Measurements from ENCODE around the gene FBXW9. TPM values are rescaled to one million over a fixed set of nuclear protein-coding genes. Genes with fewer than 3 reads are reported as not detected.

The FBXW9 gene
- total and polyA plus RNA-seq, 2 of the 4 experiments (the other 2 are of a cell fraction): 9.5 to 14.2 TPM

DNA sequence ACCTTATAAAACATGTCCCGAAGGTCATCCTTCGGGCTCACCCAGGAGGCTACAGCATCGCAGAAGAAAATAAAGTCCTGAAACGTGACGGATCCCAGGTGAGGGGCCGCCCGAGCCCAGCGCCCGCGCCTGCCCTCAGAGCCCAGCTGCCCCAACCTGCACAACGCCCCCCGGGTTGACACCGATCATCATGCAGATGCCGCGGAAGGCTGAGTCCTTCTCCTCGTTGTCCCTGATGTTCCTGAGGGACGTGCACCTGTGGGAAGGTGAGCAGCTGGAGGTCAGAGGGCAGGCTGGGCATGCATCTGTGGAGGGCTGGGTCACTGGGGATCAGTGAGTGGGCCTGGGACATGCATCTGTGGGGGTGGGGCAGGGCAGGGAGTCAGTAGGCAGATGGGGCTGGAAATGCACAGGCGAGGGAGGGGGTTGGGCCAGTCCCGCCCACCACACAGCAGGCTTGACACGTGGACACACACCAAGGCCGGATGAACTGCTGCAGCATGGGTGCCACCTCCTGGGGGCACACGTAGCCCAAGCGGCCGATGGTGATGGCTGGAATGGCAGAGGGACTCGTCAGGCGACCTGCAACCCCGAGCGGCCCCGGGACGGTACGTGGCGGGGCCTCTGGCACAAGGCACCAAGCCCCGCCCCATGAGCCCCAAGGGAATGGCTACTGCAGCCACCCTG lies 5.3 kb upstream of the FBXW9 start:
- in situ Hi-C loops (cut with MboI; ENCODE audit: low sequenced_read_pairs): no loop called here
- H3K4me1 ChIP-seq (ENCODE audit: control insufficient read depth, insufficient read depth, low read length): no peaks in the 10 kb centered on the region
- H3K36me3 ChIP-seq (ENCODE audit: control insufficient read depth, insufficient read depth, low read length): peaks cover 72% of the 10 kb centered on the region
- no peak overlapping the region for H3K4me2 ChIP-seq (ENCODE audit: low read depth, low read length)
- CTCF ChIA-PET: no interaction called here
- peaks cover 14% of the 10 kb centered on the region for H4K20me1 ChIP-seq (ENCODE audit: insufficient read depth, low read length)
- no peak overlapping the region for H4K91ac ChIP-seq (ENCODE audit: insufficient read depth, low read depth, low read length)
- DNase-seq (no peak), ATAC-seq (ENCODE audit: low read depth) (no peak)
- no peak for TF ChIP-seq MXI1 (IDR thresholded peaks at IDR 0.05; ENCODE audit: borderline replicate concordance, low read depth, low read length)
- TF ChIP-seq, protein P1, sequence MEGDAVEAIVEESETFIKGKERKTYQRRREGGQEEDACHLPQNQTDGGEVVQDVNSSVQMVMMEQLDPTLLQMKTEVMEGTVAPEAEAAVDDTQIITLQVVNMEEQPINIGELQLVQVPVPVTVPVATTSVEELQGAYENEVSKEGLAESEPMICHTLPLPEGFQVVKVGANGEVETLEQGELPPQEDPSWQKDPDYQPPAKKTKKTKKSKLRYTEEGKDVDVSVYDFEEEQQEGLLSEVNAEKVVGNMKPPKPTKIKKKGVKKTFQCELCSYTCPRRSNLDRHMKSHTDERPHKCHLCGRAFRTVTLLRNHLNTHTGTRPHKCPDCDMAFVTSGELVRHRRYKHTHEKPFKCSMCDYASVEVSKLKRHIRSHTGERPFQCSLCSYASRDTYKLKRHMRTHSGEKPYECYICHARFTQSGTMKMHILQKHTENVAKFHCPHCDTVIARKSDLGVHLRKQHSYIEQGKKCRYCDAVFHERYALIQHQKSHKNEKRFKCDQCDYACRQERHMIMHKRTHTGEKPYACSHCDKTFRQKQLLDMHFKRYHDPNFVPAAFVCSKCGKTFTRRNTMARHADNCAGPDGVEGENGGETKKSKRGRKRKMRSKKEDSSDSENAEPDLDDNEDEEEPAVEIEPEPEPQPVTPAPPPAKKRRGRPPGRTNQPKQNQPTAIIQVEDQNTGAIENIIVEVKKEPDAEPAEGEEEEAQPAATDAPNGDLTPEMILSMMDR (conservative IDR thresholded peaks at IDR 0.05; ENCODE audit: low read depth, low read length): no peak
- TF ChIP-seq FOS (IDR thresholded peaks at IDR 0.05; ENCODE audit: low read depth, low read length): no peak
- TF ChIP-seq MAFK (IDR thresholded peaks at IDR 0.05; ENCODE audit: low read depth, low read length): no peak
- TF ChIP-seq BHLHE40 (IDR thresholded peaks at IDR 0.05; ENCODE audit: low read depth, low read length): no peak
- no peak for TF ChIP-seq SMC3 (IDR thresholded peaks at IDR 0.05; ENCODE audit: low read depth, low read length)
- TF ChIP-seq, protein P2, sequence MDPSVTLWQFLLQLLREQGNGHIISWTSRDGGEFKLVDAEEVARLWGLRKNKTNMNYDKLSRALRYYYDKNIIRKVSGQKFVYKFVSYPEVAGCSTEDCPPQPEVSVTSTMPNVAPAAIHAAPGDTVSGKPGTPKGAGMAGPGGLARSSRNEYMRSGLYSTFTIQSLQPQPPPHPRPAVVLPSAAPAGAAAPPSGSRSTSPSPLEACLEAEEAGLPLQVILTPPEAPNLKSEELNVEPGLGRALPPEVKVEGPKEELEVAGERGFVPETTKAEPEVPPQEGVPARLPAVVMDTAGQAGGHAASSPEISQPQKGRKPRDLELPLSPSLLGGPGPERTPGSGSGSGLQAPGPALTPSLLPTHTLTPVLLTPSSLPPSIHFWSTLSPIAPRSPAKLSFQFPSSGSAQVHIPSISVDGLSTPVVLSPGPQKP (IDR thresholded peaks at IDR 0.05; ENCODE audit: borderline replicate concordance, low read depth, low read length): no peak
- TF ChIP-seq MAZ (IDR thresholded peaks at IDR 0.05; ENCODE audit: borderline replicate concordance, low read depth, low read length): no peak
- no peak for TF ChIP-seq CHD1 (IDR thresholded peaks at IDR 0.05; ENCODE audit: low read depth, low read length)
- TF ChIP-seq RAD21 (IDR thresholded peaks at IDR 0.05; ENCODE audit: low read length): no peak
- TF ChIP-seq NFE2L2 (IDR thresholded peaks at IDR 0.05; ENCODE audit: low read depth, low read length): no peak
- no peak for TF ChIP-seq RCOR1 (IDR thresholded peaks at IDR 0.05; ENCODE audit: insufficient replicate concordance, low read length)
- no peak for TF ChIP-seq CEBPB (IDR thresholded peaks at IDR 0.05; ENCODE audit: low read depth, low read length)
- dilution Hi-C loops (cut with HindIII; ENCODE audit: low sequenced_read_pairs, unreplicated experiment): no loop called here
- no peak overlapping the region for H4K8ac ChIP-seq (ENCODE audit: low read depth in 2 of 2, low read length in 2 of 2)
- no TSS peak for BruUV-seq (replicated peaks)
- no peak overlapping the region for H3K9ac ChIP-seq (ENCODE audit: low read depth, low read length)
- H3K4ac ChIP-seq (ENCODE audit: low read depth, low read length): no peak overlapping the region
- H3K14ac ChIP-seq (replicated peaks; ENCODE audit: low read depth, low read length): no peak overlapping the region
- no peak overlapping the region for H2BK5ac ChIP-seq (ENCODE audit: low read depth, low read length, poor library complexity, severe bottlenecking)
- H3K23ac ChIP-seq (ENCODE audit: low read depth, low read length): no peak overlapping the region
- H2BK15ac ChIP-seq (ENCODE audit: low read depth, low read length): no peak overlapping the region
- H2AK9ac ChIP-seq (replicated peaks; ENCODE audit: low read depth, low read length, poor library complexity): peak overlapping the region; percentile 24
- POLR2A ChIA-PET (ENCODE audit: unreplicated experiment): no interaction called here
- no peaks in the 10 kb centered on the region for H3K9me3 ChIP-seq (ENCODE audit: control insufficient read depth, insufficient read depth, low read length)
- no peak overlapping the region for H2AFZ ChIP-seq (replicated peaks; ENCODE audit: low read length, poor library complexity)
- 91% methylated on average over 23 of the region's 33 CpGs; no CpG with 5 or more reads in 1 of the 2 experiments for WGBS, 2 experiments (ENCODE audit: extremely low coverage in 2 of 2, insufficient read length in 1 of 2)
- H2AK5ac ChIP-seq (ENCODE audit: low read depth, low read length): no peak overlapping the region
- no peak overlapping the region for H2BK20ac ChIP-seq (ENCODE audit: low read depth, low read length)
- H2BK120ac ChIP-seq (ENCODE audit: low read depth, low read length): no peak overlapping the region
- no peaks in the 10 kb centered on the region for H3K9me1 ChIP-seq (ENCODE audit: insufficient read depth, low read length)
- H3K27me3 ChIP-seq (ENCODE audit: control insufficient read depth, insufficient read depth, low read length): no peaks in the 10 kb centered on the region
- H4K5ac ChIP-seq (ENCODE audit: low read depth, low read length): no peak overlapping the region
- intact Hi-C loops (cut with micrococcal nuclease): no loop called here
- H3K56ac ChIP-seq (ENCODE audit: extremely low read depth, insufficient read depth, low read length): no peak overlapping the region
- no peak overlapping the region for H3K27ac ChIP-seq (ENCODE audit: insufficient read depth, low read length)
- no peak overlapping the region for H3K18ac ChIP-seq (ENCODE audit: low read depth, low read length)
- no peak overlapping the region for H3K4me3 ChIP-seq (ENCODE audit: insufficient read depth, low read depth, low read length)
- H3K79me1 ChIP-seq (ENCODE audit: low read depth in 1 of 2, low read length in 2 of 2): peaks cover 5 to 18% of the 10 kb centered on the region in 2 experiments

All from IMR-90 (cell line).